Colonic mucosa (tissue), 4 donors: ENCODE results near the gene SVOP. TPM values are rescaled to one million over a fixed set of nuclear protein-coding genes. Genes with fewer than 3 reads are reported as not detected.

ENCODE experiments used
- DNase-seq: peaks from one replicate; pipeline ENCODE4 v3.0.0-alpha.2; 2020
- H3K27ac ChIP-seq: fragments of 200-600 bp; one replicate; pipeline ENCODE4 v1.8.0; 2021
- H3K27me3 ChIP-seq: fragments of 200-600 bp; one replicate; pipeline ENCODE4 v1.8.0; 2021
- H3K36me3 ChIP-seq: fragments of 200-600 bp; one replicate; pipeline ENCODE4 v1.8.0; 2021
- H3K4me1 ChIP-seq: fragments of 200-600 bp; one replicate; pipeline ENCODE4 v1.8.0; 2021; ENCODE audit warnings: mild to moderate bottlenecking
- H3K4me3 ChIP-seq: fragments of 200-600 bp; one replicate; pipeline ENCODE4 v1.8.0; 2021
- H3K9ac ChIP-seq, 2 donors: one replicate each; pipeline ENCODE4 v1.7.0; 2013; ENCODE audit warnings: control low read depth in 2 of 2, low read depth in 2 of 2, low read length in 2 of 2
- H3K9me3 ChIP-seq: fragments of 200-600 bp; one replicate; pipeline ENCODE4 v1.8.0; 2021
- intact Hi-C: fragments of 100-400 bp; cut with DNase I; formaldehyde crosslinking; loops from one replicate; pipeline ENCODE4 v1.14.1; 2022
- total RNA-seq, 2 donors: library from RNA; stranded (reverse); fragmentation: NEBNext Ultra II Directional in 1 of 2; extraction: Animal tissue kit (Norgen Biotek cat#: 25700) in 1 of 2; gene quantifications; one replicate each; pipeline ENCODE4 v1.2.1, GENCODE V29; 2021
- TF ChIP-seq, protein P1 (sequence below): fragments of 200-600 bp; IDR thresholded peaks from one replicate; pipeline ENCODE4 v1.8.0; 2022; ENCODE audit warnings: antibody characterized with exemption, mild to moderate bottlenecking
- donor health status: healthy.
- donor health status: DM: no; HTN: no; CAD: no.
- donor health status: DM: no; HTN: no; CAD: no.

The SVOP gene
- total RNA-seq, 2 donors from 2014 or later = 0.15 to 0.50 TPM

DNA sequence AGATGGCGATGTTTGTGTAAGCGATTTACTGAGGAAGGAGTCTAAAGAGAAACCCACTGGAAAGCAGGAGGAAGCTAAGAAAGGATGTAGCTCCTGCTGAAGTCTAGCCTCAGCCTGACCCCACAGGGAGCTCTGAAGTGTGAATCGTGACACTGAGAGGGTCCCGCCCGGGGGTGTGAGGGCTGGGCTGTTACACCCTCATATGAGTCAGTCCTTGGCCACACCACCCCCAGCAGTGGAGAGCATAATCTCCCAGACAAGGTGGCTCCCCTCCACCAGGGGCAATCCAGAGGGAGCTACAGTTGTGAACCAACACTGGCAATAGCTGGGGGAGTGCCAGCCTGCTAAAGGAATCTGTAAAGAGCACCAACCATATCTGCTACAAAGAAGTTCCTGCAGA, 31.5 kb downstream of the SVOP start:
- no peak for DNase-seq
- H3K27ac ChIP-seq = no peak overlapping the region
- no peaks in the 10 kb centered on the region for H3K27me3 ChIP-seq
- no peak overlapping the region for H3K9ac ChIP-seq
- H3K9me3 ChIP-seq = no peaks in the 10 kb centered on the region
- no peaks in the 10 kb centered on the region for H3K36me3 ChIP-seq
- TF ChIP-seq, protein P1, sequence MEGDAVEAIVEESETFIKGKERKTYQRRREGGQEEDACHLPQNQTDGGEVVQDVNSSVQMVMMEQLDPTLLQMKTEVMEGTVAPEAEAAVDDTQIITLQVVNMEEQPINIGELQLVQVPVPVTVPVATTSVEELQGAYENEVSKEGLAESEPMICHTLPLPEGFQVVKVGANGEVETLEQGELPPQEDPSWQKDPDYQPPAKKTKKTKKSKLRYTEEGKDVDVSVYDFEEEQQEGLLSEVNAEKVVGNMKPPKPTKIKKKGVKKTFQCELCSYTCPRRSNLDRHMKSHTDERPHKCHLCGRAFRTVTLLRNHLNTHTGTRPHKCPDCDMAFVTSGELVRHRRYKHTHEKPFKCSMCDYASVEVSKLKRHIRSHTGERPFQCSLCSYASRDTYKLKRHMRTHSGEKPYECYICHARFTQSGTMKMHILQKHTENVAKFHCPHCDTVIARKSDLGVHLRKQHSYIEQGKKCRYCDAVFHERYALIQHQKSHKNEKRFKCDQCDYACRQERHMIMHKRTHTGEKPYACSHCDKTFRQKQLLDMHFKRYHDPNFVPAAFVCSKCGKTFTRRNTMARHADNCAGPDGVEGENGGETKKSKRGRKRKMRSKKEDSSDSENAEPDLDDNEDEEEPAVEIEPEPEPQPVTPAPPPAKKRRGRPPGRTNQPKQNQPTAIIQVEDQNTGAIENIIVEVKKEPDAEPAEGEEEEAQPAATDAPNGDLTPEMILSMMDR = no peak
- no peaks in the 10 kb centered on the region for H3K4me1 ChIP-seq
- H3K4me3 ChIP-seq = no peak overlapping the region
- intact Hi-C loops = no loop called here

DNA sequence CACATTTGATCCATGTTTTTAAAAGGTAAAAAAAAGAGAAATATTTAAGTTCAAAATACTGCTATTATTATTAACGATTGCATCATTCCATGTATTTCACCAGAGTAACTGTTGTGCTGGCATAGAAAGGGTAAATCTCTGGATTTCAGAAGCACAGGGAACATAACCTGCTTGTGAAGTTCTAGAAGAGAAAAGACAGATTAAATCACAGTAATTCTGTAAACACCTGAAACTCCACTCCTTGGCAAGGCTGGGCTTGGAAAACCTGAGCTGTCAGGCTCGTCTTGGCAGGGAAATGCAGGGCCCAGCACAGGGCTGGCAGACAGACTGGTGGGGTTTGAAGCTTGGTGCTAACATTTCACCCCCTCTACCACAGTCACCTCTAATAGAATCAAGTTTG, 35.1 kb downstream of the SVOP start:
- Histone ChIP-seq H3K9ac (no peak overlapping the region), H3K4me3 (no peak overlapping the region), H3K27me3 (no peaks in the 10 kb centered on the region), H3K36me3 (no peaks in the 10 kb centered on the region), H3K9me3 (no peaks in the 10 kb centered on the region), H3K4me1 (no peaks in the 10 kb centered on the region), H3K27ac (no peak overlapping the region)
- intact Hi-C loops = no loop called here
- DNase-seq = no peak
- TF ChIP-seq, protein P1 = no peak

DNA sequence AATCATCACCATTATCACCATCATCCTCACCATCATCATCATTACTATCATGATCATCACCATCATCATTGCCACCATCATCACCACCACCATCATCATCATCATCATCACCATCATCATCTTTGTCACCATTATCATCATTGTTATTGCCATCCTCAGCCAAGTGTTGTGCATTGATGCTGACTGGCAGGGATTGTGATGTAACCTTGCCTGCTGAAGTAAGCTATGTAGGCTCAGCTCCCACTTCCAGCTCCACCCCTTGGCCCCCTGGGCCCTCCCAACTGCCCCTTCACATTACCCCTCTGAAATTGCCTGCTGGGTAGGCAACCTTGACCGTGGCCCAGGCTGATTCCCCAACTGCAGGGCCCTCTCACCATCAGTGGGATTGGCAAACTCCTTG, 37.6 kb downstream of the SVOP start:
- DNase-seq = no peak
- intact Hi-C loops = no loop called here
- H3K4me1 ChIP-seq = no peaks in the 10 kb centered on the region

DNA sequence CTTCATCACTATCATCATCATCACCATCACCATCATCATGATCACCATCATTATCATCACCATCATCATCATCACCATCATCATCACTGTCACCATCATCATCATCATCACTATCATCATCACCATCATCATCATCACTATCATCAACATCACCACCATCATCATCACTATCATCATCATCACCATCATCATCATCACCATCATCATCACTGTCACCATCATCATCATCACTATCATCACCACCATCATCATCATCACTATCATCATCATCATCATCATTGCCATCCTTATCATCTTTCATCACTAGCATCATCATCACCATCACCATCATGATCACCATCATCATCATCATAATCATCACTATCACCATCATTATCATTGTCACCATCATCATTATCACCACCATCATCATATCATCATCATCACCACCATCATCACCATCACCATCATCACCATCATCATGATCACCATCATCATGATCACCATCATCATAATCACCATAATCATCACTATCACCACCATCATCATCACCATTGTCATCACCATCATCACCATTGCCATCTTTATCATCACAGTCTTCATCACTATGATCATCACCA, 38.1 kb downstream of the SVOP start:
- TF ChIP-seq, protein P1 = no peak
- Histone ChIP-seq H3K36me3 (no peaks in the 10 kb centered on the region), H3K9me3 (no peaks in the 10 kb centered on the region), H3K4me3 (no peak overlapping the region), H3K4me1 (no peaks in the 10 kb centered on the region), H3K9ac (no peak overlapping the region), H3K27me3 (no peaks in the 10 kb centered on the region), H3K27ac (no peak overlapping the region)
- intact Hi-C loops = no loop called here
- no peak for DNase-seq

More for the DNA sequence above, 37.6 kb downstream of the SVOP start:
- Histone ChIP-seq H3K36me3 (no peaks in the 10 kb centered on the region), H3K27ac (no peak overlapping the region), H3K4me3 (no peak overlapping the region), H3K27me3 (no peaks in the 10 kb centered on the region), H3K9ac (no peak overlapping the region), H3K9me3 (no peaks in the 10 kb centered on the region)
- TF ChIP-seq, protein P1 = no peak

DNA sequence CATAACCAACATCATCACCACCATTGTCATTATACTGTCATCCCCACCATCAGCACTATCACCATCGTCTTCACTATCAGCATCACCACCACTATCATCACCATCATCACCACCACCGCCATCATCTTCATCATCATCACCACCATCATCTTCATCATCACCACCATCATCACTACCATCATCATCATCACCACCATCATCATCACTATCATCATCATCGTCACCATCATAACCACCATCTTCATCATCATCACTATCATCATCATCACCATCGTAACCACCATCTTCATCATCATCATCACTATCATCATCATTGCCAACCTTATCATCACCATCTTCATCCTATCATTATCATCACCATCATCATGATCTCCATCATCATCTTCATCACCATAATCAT, 39.0 kb downstream of the SVOP start:
- no peak overlapping the region for H3K9ac ChIP-seq
- H3K4me1 ChIP-seq = no peaks in the 10 kb centered on the region
- H3K27ac ChIP-seq = no peak overlapping the region
- no peaks in the 10 kb centered on the region for H3K36me3 ChIP-seq
- TF ChIP-seq, protein P1 = no peak
- H3K4me3 ChIP-seq = no peak overlapping the region
- H3K9me3 ChIP-seq = no peaks in the 10 kb centered on the region
- no peaks in the 10 kb centered on the region for H3K27me3 ChIP-seq
- DNase-seq = no peak
- intact Hi-C loops = no loop called here
